GM21367 (cell line): Measurements from ENCODE around the gene CCR5.

Experiments used
- ATAC-seq: cut with Tn5 transposase; IDR thresholded peaks from one replicate; pipeline ENCODE4 v1.9.1; 2021; ENCODE audit not compliant: unreplicated experiment

Gene CCR5

DNA sequence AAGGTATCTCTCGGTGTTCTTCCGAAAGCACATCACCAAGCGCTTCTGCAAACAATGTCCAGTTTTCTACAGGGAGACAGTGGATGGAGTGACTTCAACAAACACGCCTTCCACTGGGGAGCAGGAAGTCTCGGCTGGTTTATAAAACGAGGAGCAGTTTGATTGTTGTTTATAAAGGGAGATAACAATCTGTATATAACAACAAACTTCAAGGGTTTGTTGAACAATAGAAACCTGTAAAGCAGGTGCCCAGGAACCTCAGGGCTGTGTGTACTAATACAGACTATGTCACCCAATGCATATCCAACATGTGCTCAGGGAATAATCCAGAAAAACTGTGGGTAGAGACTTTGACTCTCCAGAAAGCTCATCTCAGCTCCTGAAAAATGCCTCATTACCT is 12.3 kb upstream of the CCR5 start:
- ATAC-seq = no peak

DNA sequence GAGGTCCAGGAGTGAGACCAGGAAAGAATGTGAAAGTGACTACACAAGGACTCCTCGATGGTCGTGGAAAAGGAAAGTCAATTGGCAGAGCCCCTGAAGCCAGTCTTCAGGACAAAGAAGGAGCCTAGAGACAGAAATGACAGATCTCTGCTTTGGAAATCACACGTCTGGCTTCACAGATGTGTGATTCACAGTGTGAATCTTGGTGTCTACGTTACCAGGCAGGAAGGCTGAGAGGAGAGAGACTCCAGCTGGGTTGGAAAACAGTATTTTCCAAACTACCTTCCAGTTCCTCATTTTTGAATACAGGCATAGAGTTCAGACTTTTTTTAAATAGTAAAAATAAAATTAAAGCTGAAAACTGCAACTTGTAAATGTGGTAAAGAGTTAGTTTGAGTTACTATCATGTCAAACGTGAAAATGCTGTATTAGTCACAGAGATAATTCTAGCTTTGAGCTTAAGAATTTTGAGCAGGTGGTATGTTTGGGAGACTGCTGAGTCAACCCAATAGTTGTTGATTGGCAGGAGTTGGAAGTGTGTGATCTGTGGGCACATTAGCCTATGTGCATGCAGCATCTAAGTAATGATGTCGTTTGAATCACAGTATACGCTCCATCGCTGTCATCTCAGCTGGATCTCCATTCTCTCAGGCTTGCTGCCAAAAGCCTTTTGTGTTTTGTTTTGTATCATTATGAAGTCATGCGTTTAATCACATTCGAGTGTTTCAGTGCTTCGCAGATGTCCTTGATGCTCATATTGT is 10.8 kb upstream of the CCR5 start:
- ATAC-seq = peak; percentile 49

GRCh38 chr3:46360907-46361306 is 9.8 kb upstream of the CCR5 start:
- no peak for ATAC-seq

DNA sequence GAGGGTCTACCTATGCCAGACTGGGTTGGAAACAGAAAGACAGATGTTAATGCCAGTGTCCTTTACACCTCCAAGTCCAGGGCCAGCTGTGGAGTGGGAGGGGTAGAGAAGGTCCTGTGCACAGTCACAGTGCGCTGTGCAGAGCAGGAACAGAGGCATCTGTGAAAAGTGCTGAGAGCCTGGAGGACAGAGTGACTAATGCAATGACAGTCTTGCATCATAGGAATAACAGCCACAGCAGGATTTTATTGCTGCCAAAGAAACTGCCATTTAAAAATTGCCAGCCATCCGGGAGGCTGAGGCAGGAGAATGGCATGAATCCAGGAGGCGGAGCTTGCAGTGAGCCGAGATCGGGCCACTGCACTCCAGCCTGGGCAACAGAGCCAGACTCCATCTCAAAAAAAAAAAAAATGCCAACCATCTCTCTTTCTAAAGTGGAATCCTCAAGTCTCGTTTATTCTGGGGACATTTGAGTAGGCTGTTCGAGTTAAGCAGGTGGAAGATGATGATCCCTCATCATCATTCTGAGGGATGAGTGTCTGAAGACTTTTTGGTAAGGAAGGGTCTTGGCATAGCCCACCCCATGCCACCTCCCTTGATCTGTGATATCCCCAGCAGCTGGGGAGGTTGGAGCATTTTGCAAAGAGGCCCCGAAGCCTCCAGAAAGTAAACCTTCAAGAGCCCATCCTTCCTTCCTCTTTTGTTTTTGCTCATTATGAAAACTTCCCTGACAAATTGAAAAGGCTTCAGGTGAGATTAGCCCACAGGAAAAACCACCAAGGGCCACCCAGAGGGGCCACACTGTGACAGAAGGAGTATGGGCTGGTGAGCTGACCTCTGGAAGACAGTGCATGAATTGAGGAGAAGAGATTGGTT is 9.1 kb upstream of the CCR5 start:
- ATAC-seq = no peak

DNA sequence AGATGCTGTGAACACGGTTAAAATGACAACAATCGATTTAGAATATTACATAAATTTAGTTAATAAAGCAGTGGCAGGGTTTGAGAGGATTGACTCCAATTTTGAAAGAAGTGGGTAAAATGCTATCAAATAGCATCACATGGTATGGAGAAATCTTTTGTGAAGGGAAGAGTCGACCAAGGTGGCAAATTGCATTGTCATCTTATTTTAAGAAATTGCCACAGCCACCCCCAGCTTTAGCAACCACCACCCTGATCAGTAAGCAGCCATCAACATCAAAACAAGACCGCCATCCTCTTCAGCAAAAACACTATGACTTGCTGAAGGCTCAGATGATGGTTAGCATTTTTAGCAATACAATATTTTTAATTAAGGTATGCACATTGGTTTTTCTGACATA is 5.7 kb upstream of the CCR5 start:
- ATAC-seq = no peak

DNA sequence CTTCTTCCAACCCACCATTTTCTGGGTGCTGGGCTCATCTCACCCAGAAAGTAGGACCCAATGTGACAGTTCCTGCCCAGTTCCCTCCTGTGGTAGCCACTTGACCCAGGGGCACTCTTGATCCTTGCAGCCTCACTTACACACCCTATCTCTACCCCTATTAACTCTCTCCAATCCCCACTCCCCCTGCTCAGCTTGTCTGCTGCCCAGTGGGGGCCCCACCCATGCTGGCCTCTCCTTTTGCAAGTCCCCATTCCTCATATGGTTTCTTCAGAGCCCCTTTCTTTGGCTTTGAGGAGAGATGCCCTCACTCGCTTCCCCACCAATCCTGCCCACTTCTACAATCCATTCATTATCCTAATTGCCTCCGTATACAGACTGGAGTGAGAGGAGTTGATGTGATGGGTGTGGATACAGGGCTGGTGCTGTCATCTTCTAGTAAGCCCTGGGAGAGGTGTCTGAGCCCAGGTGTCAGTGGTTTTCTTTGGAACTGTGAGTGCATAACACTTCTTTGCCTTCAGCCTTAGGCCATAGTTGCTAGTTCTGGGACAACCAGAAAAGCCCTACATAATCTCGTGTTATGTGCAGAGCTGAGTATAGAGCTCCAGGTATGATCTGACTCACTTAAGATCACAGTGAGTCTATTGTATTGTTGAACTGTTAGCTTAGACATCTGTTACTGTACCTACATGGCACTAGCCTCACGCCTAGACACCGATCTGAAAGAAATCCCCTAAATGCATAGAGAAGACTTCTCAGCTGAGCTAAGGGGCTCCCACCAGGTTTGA is 4.8 kb upstream of the CCR5 start:
- ATAC-seq = no peak

GRCh38 chr3:46367811-46368210 is 2.9 kb upstream of the CCR5 start:
- ATAC-seq = no peak

DNA sequence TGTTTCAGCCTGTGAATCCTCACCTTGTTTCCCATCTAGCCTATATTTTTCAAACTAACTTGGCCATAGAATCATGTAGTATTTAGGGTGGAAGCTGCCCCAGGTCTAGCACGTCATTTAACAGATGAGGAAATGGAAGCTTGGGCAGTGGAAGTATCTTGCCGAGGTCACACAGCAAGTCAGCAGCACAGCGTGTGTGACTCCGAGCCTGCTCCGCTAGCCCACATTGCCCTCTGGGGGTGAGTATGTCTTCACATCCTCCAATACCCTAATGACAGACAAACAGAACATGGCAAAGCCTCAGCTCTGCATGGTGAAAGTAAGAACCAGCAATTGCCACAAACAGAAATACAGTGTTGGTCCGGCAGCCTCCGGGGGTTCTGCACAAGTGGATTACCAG is 2.2 kb upstream of the CCR5 start:
- peak; percentile 40 for ATAC-seq

- ATAC-seq = no peak
These were observed 1.6 kb upstream of the CCR5 start for GRCh38 chr3:46369151-46369550.

GRCh38 chr3:46369675-46370132 is 1.0 kb upstream of the CCR5 start:
- ATAC-seq = no peak

- no peak for ATAC-seq
These were observed 984 bp downstream of the CCR5 start for GRCh38 chr3:46371519-46372340.

- no peak for ATAC-seq
These were observed 2.0 kb downstream of the CCR5 start for GRCh38 chr3:46372492-46373359.

DNA sequence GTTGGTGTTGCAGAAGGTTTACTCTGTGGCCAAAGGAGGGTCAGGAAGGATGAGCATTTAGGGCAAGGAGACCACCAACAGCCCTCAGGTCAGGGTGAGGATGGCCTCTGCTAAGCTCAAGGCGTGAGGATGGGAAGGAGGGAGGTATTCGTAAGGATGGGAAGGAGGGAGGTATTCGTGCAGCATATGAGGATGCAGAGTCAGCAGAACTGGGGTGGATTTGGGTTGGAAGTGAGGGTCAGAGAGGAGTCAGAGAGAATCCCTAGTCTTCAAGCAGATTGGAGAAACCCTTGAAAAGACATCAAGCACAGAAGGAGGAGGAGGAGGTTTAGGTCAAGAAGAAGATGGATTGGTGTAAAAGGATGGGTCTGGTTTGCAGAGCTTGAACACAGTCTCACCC is 4.0 kb downstream of the CCR5 start:
- no peak for ATAC-seq

GRCh38 chr3:46375218-46375617 is 4.5 kb downstream of the CCR5 start:
- ATAC-seq = no peak

GRCh38 chr3:46375814-46376213 is 5.1 kb downstream of the CCR5 start:
- ATAC-seq = no peak

DNA sequence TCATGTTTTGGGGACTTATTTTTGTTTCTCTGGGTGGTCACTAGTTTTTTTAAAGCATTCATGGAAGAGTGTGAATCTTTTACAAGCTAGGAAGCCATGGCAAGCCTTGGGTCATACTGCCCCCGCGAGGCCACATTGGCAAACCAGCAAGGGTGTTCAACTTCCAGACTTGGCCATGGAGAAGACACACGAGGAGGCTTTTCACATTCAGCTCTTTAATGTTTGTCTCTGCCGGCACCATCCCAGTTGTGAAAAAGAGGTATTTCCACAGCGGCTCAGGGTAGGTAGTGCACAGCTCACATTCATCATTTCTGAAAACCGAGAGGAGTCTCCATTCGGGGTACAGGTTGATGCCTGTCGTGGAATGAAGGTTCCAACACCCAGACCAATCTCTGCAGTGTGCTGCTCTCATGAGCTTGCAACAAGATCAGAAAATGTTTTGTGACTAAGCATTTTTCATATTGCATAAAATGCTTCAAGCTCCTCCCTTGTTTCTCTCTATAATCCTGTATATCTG is 7.7 kb downstream of the CCR5 start:
- ATAC-seq = no peak

DNA sequence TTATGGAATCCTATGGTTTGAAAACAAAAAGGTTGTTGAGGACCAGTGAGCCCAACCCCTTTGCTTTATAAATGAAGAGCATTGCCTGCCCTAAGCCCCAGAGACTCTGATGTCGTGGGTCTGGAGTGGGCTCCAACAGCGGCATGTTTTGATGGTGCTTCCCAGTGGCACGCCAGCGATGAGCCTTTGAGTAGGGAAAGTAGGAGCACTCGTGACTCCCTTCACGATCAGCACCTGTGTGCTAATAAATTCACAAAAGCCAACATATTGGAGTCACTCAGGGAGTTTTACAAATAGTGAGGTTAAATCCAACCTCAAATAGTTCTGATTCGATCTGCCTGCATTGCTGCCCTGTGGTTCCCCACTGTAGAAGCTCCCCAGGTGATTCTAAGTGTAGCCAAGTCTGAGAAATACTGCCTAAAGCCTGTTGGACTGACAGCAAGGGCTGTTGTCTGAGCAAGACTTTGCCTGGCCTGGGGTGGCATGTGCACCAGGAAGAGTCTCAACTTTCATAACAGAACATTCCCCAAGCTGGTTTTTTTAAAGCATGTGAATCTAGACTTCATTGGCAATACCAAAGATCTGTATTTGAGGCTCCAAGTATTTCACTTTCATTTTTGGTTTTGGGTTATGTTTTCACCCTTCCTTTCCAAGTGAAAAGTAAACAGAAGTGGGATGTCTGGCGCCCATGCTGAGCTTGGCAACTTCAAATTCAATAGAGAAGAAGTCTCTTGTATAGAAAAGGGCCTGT is 9.9 kb downstream of the CCR5 start:
- no peak for ATAC-seq

GRCh38 chr3:46381625-46382024 is 10.9 kb downstream of the CCR5 start:
- no peak for ATAC-seq
